Medulla oblongata (tissue), 1 donor: ENCODE results near the gene TWIST2.

ENCODE experiments used
- DNase-seq: peaks from one replicate; pipeline ENCODE4 v3.0.0-alpha.2; 2015; ENCODE audit errors: extremely low spot score

Gene TWIST2

GRCh38 chr2:238904716-238905115, 56.8 kb downstream of the TWIST2 start:
- no peak for DNase-seq

GRCh38 chr2:238905224-238905623, 57.3 kb downstream of the TWIST2 start:
- no peak for DNase-seq

GRCh38 chr2:238905644-238906043, 57.8 kb downstream of the TWIST2 start:
- DNase-seq = no peak

- DNase-seq = no peak
These were observed 58.5 kb downstream of the TWIST2 start for GRCh38 chr2:238906254-238906935.

- no peak for DNase-seq
These were observed 59.2 kb downstream of the TWIST2 start for GRCh38 chr2:238906936-238907716.

GRCh38 chr2:238907717-238908173, 59.9 kb downstream of the TWIST2 start:
- no peak for DNase-seq

- no peak for DNase-seq
These were observed 61.4 kb downstream of the TWIST2 start for GRCh38 chr2:238908960-238909951.

GRCh38 chr2:238910751-238911351, 63.0 kb downstream of the TWIST2 start:
- DNase-seq = no peak

- no peak for DNase-seq
These were observed 63.7 kb downstream of the TWIST2 start for GRCh38 chr2:238911376-238912227.

- DNase-seq = no peak
These were observed 64.5 kb downstream of the TWIST2 start for GRCh38 chr2:238912228-238912915.

GRCh38 chr2:238912916-238913875, 65.3 kb downstream of the TWIST2 start:
- no peak for DNase-seq

- no peak for DNase-seq
These were observed 66.2 kb downstream of the TWIST2 start for GRCh38 chr2:238913931-238914647.

- DNase-seq = no peak
These were observed 66.7 kb downstream of the TWIST2 start for GRCh38 chr2:238914648-238915015.

- DNase-seq = no peak
These were observed 67.3 kb downstream of the TWIST2 start for GRCh38 chr2:238915196-238915595.

GRCh38 chr2:238915596-238915995, 67.7 kb downstream of the TWIST2 start:
- no peak for DNase-seq

- DNase-seq = no peak
These were observed 68.4 kb downstream of the TWIST2 start for GRCh38 chr2:238916176-238916874.

- DNase-seq = no peak
These were observed 69.1 kb downstream of the TWIST2 start for GRCh38 chr2:238916875-238917590.
